Fibroblast of lung (primary cell): ENCODE data around the gene METTL14. TPM values are rescaled to one million over a fixed set of nuclear protein-coding genes. Genes with fewer than 3 reads are reported as not detected.

Source experiments
- DNase-seq, 2 donors: peaks; one replicate each; pipeline versions ENCODE4 v3.0.0 to v3.0.0-alpha.2; 2010; ENCODE audit warnings: low read depth in 2 of 2
- H2AFZ ChIP-seq: 2 replicates; pipeline ENCODE4 v1.5.1; 2012; ENCODE audit warnings: low read length, control low read depth, inconsistent platforms
- H3K27ac ChIP-seq: 2 replicates; pipeline ENCODE4 v1.5.1; 2011; ENCODE audit warnings: low read length, control low read depth; ENCODE audit not compliant: insufficient read depth
- H3K27me3 ChIP-seq: 2 replicates; pipeline ENCODE4 v1.5.1; 2011; ENCODE audit warnings: mild to moderate bottlenecking, low read length; ENCODE audit not compliant: control insufficient read depth, insufficient read depth
- H3K36me3 ChIP-seq: 2 replicates; pipeline ENCODE4 v1.5.1; 2011; ENCODE audit warnings: low read length; ENCODE audit not compliant: control insufficient read depth, insufficient read depth
- H3K4me1 ChIP-seq: 2 replicates; pipeline ENCODE4 v1.5.1; 2011; ENCODE audit warnings: low read length; ENCODE audit not compliant: control insufficient read depth, insufficient read depth; ENCODE audit errors: extremely low read depth
- H3K4me2 ChIP-seq: 2 replicates; pipeline ENCODE4 v1.5.1; 2011; ENCODE audit warnings: low read length, control low read depth; ENCODE audit not compliant: insufficient read depth; ENCODE audit errors: extremely low read depth
- H3K4me3 ChIP-seq, 4 experiments: fragments of 200-600 bp in 1 of 4; sonication (generic) in 1 of 4; replicated peaks in 1 of 4; 2 replicates each; pipeline ENCODE4 v1.5.1; 2011 to 2016; ENCODE audit warnings: low read length in 4 of 4, low read depth in 3 of 4, mild to moderate bottlenecking in 3 of 4, control low read depth in 2 of 4, inconsistent platforms in 1 of 4, mixed read lengths in 1 of 4; ENCODE audit not compliant: insufficient read depth in 1 of 4; ENCODE audit errors: control extremely low read depth in 1 of 4
- H3K79me2 ChIP-seq: 2 replicates; pipeline ENCODE4 v1.5.1; 2012; ENCODE audit warnings: mild to moderate bottlenecking, low read length, inconsistent platforms; ENCODE audit not compliant: control insufficient read depth, insufficient read depth
- H3K9ac ChIP-seq: 2 replicates; pipeline ENCODE4 v1.5.1; 2011; ENCODE audit warnings: mild to moderate bottlenecking, low read length, control low read depth; ENCODE audit not compliant: insufficient read depth
- H3K9me3 ChIP-seq: 2 replicates; pipeline ENCODE4 v1.5.1; 2012; ENCODE audit warnings: low read depth, low read length; ENCODE audit not compliant: control insufficient read depth, insufficient read depth
- H4K20me1 ChIP-seq: 2 replicates; pipeline ENCODE4 v1.5.1; 2011; ENCODE audit warnings: low read length; ENCODE audit not compliant: control insufficient read depth, insufficient read depth; ENCODE audit errors: extremely low read depth
- EZH2 ChIP-seq: IDR thresholded peaks from 2 replicates; pipeline ENCODE4 v1.5.1; 2012; ENCODE audit warnings: low read length, control low read depth, mild to moderate bottlenecking; ENCODE audit errors: missing control alignments
- polyA plus RNA-seq, 2 donors: library from polyadenylated mRNA; depleted of rRNA in 1 of 2; stranded (reverse) in 1 of 2; unstranded in 1 of 2; fragments of >200 nt; gene quantifications; 2 replicates each; pipeline ENCODE4 v1.2.1, GENCODE V29; 2011 to 2012; ENCODE audit warnings: missing spikeins in 1 of 2
- total RNA-seq: library from RNA; depleted of rRNA; stranded (reverse); fragments of >200 nt; gene quantifications from 2 replicates; pipeline ENCODE4 v1.2.1, GENCODE V29; 2014
- TF ChIP-seq, protein P1 (sequence below), 2 donors: IDR thresholded peaks in 1 of 2; conservative IDR thresholded peaks in 1 of 2; 1 replicate in 1 of 2; 2 replicates in 1 of 2; pipeline ENCODE4 v1.5.1; 2011 to 2012; ENCODE audit warnings: low read length in 2 of 2, control low read depth in 1 of 2, inconsistent platforms in 1 of 2, low read depth in 1 of 2, mild to moderate bottlenecking in 1 of 2

METTL14 gene
- total and polyA plus RNA-seq, 2 donors (not counting 1 experiment from before 2014, with no cell fraction given), result 18.2 to 29.7 TPM

DNA sequence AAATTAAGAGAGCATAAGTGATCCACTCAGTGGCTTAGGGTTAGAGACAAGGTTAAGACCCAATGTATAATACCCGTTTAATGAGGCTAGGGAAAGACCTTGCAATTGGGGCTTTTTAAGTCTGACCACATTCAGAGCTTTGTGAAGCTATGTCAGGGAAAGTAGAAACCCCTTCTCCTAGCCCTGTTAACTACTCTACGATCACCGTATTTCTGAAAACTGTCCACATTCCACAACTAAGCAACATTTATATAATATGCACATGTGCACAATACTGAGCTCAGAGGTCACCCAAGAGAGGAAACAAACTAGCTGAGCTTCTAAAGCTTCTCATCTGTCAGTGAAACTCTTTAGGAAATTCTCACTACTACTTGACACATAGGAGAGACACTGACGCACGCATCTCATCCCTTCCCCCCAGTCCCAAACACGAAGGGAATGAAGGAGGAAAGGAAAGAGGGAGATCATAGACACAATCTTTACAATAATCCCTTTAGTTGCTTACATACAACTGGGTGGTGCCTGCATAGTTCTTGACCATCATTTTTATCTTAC, 56.2 kb downstream of the METTL14 start:
- peaks cover 8% of the 10 kb centered on the region for H3K4me1 ChIP-seq
- H3K9ac ChIP-seq, result no peak overlapping the region
- no peaks in the 10 kb centered on the region for H3K9me3 ChIP-seq
- H4K20me1 ChIP-seq, result no peaks in the 10 kb centered on the region
- DNase-seq, result peak in 1 of 2 donors; percentile 39
- H3K79me2 ChIP-seq, result no peaks in the 10 kb centered on the region
- H3K27ac ChIP-seq, result peak overlapping the region; percentile 18
- H3K27me3 ChIP-seq, result no peaks in the 10 kb centered on the region
- H2AFZ ChIP-seq, result no peak overlapping the region
- H3K4me3 ChIP-seq, result no peak overlapping the region
- no peak for TF ChIP-seq EZH2
- TF ChIP-seq, protein P1, sequence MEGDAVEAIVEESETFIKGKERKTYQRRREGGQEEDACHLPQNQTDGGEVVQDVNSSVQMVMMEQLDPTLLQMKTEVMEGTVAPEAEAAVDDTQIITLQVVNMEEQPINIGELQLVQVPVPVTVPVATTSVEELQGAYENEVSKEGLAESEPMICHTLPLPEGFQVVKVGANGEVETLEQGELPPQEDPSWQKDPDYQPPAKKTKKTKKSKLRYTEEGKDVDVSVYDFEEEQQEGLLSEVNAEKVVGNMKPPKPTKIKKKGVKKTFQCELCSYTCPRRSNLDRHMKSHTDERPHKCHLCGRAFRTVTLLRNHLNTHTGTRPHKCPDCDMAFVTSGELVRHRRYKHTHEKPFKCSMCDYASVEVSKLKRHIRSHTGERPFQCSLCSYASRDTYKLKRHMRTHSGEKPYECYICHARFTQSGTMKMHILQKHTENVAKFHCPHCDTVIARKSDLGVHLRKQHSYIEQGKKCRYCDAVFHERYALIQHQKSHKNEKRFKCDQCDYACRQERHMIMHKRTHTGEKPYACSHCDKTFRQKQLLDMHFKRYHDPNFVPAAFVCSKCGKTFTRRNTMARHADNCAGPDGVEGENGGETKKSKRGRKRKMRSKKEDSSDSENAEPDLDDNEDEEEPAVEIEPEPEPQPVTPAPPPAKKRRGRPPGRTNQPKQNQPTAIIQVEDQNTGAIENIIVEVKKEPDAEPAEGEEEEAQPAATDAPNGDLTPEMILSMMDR (conservative IDR thresholded peaks at IDR 0.05 in 1 of 2, IDR thresholded peaks at IDR 0.05 in 1 of 2; ENCODE audit: low read depth in 1 of 2, low read length in 2 of 2), result no peak
- peaks cover 18% of the 10 kb centered on the region for H3K36me3 ChIP-seq
- H3K4me2 ChIP-seq, result peak overlapping the region; percentile 33

DNA sequence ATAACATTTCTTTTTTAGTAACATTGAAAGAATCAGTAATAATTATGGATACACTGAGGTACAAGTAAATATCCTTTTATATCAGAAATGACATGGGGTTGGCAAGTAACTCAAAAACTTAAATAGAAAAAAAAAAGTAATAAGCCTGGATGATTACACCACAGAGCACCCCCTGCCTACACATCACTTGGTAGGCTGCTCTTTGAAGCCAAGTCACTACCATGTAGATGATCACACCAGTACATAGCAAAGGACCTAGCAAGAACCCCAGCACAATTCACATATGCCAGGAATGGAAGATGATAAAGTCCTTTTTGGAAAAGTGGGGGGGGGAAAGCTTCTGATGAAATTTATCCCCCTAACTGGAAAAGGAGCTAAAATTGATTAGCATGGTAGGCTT, 56.9 kb downstream of the METTL14 start:
- no peak overlapping the region for H3K4me3 ChIP-seq
- H3K36me3 ChIP-seq, result peaks cover 15% of the 10 kb centered on the region
- no peaks in the 10 kb centered on the region for H3K9me3 ChIP-seq
- H3K4me1 ChIP-seq, result peaks cover 8% of the 10 kb centered on the region
- H3K9ac ChIP-seq, result no peak overlapping the region
- H3K27me3 ChIP-seq, result no peaks in the 10 kb centered on the region
- H3K4me2 ChIP-seq, result no peak overlapping the region
- H4K20me1 ChIP-seq, result no peaks in the 10 kb centered on the region
- H3K27ac ChIP-seq, result no peak overlapping the region
- H3K79me2 ChIP-seq, result no peaks in the 10 kb centered on the region
- no peak for DNase-seq
- no peak overlapping the region for H2AFZ ChIP-seq
- TF ChIP-seq, protein P1 (conservative IDR thresholded peaks at IDR 0.05 in 1 of 2, IDR thresholded peaks at IDR 0.05 in 1 of 2; ENCODE audit: low read depth in 1 of 2, low read length in 2 of 2), result no peak
- TF ChIP-seq EZH2, result no peak

DNA sequence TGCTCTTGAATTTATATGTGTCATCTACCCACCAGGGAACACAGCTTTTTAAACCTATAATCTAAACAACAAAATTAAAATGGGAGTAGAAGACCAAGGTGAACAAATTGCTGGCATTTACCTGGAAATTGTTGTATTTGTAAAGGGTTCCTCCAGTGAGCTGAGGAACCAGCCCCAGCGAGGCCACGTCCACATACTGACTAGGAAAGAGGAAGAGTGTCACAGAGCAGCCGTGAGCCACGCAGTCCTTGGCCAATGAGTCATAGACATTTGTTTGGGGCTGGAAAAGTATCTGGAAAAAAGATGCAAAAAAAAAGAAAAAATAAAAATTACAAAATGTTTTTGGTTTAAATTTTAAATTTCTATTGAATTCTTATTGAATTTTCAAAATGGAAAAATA, 58.7 kb downstream of the METTL14 start:
- H3K27ac ChIP-seq, result no peak overlapping the region
- H4K20me1 ChIP-seq, result no peaks in the 10 kb centered on the region
- H3K4me3 ChIP-seq, result no peak overlapping the region
- H3K4me2 ChIP-seq, result no peak overlapping the region
- peak in 1 of 2 donors; percentile 42 for DNase-seq
- H3K27me3 ChIP-seq, result no peaks in the 10 kb centered on the region
- peaks cover 10% of the 10 kb centered on the region for H3K36me3 ChIP-seq
- TF ChIP-seq EZH2, result no peak
- TF ChIP-seq, protein P1 (conservative IDR thresholded peaks at IDR 0.05 in 1 of 2, IDR thresholded peaks at IDR 0.05 in 1 of 2; ENCODE audit: low read depth in 1 of 2, low read length in 2 of 2), result no peak
- no peaks in the 10 kb centered on the region for H3K9me3 ChIP-seq
- H3K79me2 ChIP-seq, result no peaks in the 10 kb centered on the region
- H3K9ac ChIP-seq, result no peak overlapping the region
- no peak overlapping the region for H2AFZ ChIP-seq
- H3K4me1 ChIP-seq, result peaks cover 8% of the 10 kb centered on the region
